Activated T-helper 1 cell treated with anti-CD3 and anti-CD28 coated beads, Interleukin-2, amount 50 U/mL, for 16 hours (primary cell): ENCODE data around the gene MATN4.

Source experiments
- DNase-seq, 2 donors: peaks; one replicate each; pipeline ENCODE4 v3.0.0-alpha.2; 2020; ENCODE audit warnings: low read depth in 1 of 2, low spot score in 1 of 2

MATN4 gene

GRCh38 chr20:45293041-45294002, 14.8 kb downstream of the MATN4 start:
- DNase-seq = peak; percentile 66 to 76

GRCh38 chr20:45292343-45292742, 15.8 kb downstream of the MATN4 start:
- no peak for DNase-seq

GRCh38 chr20:45291526-45291925, 16.6 kb downstream of the MATN4 start:
- DNase-seq = no peak

GRCh38 chr20:45290677-45291355, 17.3 kb downstream of the MATN4 start:
- peak; percentile 37 to 39 for DNase-seq

GRCh38 chr20:45289942-45290676, 18.0 kb downstream of the MATN4 start:
- DNase-seq = no peak

- DNase-seq = no peak
Measured at GRCh38 chr20:45288860-45289259, 19.2 kb downstream of the MATN4 start.

GRCh38 chr20:45288376-45288775, 19.7 kb downstream of the MATN4 start:
- DNase-seq = no peak

GRCh38 chr20:45283551-45284057, 24.5 kb downstream of the MATN4 start:
- DNase-seq = no peak

- no peak for DNase-seq
Measured at GRCh38 chr20:45282700-45283550, 25.2 kb downstream of the MATN4 start.

GRCh38 chr20:45279992-45280391, 28.1 kb downstream of the MATN4 start:
- DNase-seq = no peak

GRCh38 chr20:45275338-45275737, 32.8 kb downstream of the MATN4 start:
- DNase-seq = no peak

GRCh38 chr20:45269754-45270270, 38.3 kb downstream of the MATN4 start:
- DNase-seq = no peak

GRCh38 chr20:45269056-45269455, 39.0 kb downstream of the MATN4 start:
- no peak for DNase-seq

GRCh38 chr20:45268531-45268930, 39.6 kb downstream of the MATN4 start:
- DNase-seq = no peak

GRCh38 chr20:45266977-45267376, 41.1 kb downstream of the MATN4 start:
- DNase-seq = no peak

- no peak for DNase-seq
Measured at GRCh38 chr20:45263556-45264266, 44.4 kb downstream of the MATN4 start.

- DNase-seq = no peak
Measured at GRCh38 chr20:45258664-45259063, 49.4 kb downstream of the MATN4 start.

- DNase-seq = no peak
Measured at GRCh38 chr20:45258259-45258658, 49.8 kb downstream of the MATN4 start.

GRCh38 chr20:45257711-45258110, 50.4 kb downstream of the MATN4 start:
- no peak for DNase-seq

- DNase-seq = no peak
Measured at GRCh38 chr20:45257161-45257560, 50.9 kb downstream of the MATN4 start.
